ENCODE measurements around the gene ABHD1.

GRCh38 chr2:27145682-27146081 is 22.1 kb downstream of the ABHD1 start:
- TF ChIP-seq CTCF (conservative IDR thresholded peaks at IDR 0.05 in 1 of 2, IDR thresholded peaks at IDR 0.05 in 1 of 2; ENCODE audit: low read depth in 1 of 2, low read length in 2 of 2) (no peak), EZH2 (IDR thresholded peaks at IDR 0.05; ENCODE audit: low read length, missing control alignments) (no peak)
